HG02981 (cell line): ENCODE results near the gene ZMYND12.

Experiments
- ATAC-seq: cut with Tn5 transposase; IDR thresholded peaks from one replicate; pipeline ENCODE4 v1.9.1; 2021; ENCODE audit warnings: mild to moderate bottlenecking, moderate library complexity; ENCODE audit not compliant: unreplicated experiment

Gene ZMYND12

GRCh38 chr1:42449256-42449655 is 6.6 kb downstream of the ZMYND12 start:
- ATAC-seq = no peak

DNA sequence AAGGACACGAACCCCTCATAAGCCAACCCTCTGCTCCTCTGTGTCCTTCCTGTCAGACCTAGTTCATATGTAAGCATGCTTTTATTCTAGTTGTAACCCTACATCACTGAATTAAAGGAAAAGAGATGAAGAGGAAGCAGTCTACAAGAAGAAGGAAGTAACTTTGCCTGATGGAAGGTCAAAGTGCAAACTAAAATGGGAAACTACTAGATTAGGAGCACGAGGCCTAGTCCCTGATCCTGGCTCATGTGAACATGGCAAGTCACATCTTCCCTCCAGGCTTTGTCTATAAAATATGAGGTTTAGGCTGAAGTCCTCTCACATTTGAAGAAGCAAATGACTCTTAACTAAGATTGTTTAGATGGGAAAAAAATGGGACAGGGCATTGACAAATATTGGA is 13.2 kb downstream of the ZMYND12 start:
- no peak for ATAC-seq

GRCh38 chr1:42439940-42440339 is 15.9 kb downstream of the ZMYND12 start:
- no peak for ATAC-seq

DNA sequence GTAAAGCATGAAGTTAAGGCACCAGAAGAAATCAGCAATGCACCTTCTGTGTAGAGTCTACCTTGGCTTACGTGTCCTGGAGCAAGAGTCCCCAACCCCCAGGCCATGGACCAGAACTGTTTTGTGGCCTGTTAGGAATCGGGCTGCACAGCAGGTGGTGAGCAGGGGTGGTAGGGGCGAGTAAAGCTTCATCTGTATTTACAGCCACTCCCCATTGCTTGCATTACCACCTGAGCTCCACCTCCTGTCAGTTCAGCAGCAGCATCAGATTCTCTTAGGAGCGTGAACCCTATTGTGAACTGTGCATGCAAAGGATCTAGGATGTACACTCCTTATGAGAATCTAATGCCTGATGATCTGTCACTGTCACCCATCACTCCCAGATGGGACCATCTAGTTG is 21.5 kb downstream of the ZMYND12 start:
- no peak for ATAC-seq

GRCh38 chr1:42433369-42433768 is 22.5 kb downstream of the ZMYND12 start:
- no peak for ATAC-seq

GRCh38 chr1:42432714-42433113 is 23.1 kb downstream of the ZMYND12 start:
- ATAC-seq = no peak

DNA sequence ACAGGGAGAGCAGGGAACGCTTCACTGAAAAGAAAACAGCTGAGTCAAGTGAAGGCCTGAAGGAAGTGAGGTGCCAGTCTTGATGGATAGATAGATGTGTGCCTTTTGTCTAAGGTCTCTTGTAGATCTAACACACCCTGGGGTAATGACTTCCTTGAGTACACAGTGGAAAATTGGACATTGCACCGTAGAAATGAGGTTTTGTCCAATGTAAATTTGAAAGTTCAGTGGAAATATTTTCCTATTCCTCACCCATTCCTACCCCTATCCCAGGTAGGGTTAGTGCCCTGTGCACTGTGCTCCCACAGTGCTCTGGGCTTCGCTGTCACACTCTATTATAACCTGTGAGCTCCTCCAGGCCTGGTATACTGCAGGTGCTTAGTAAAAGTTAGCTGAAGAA is 24.3 kb downstream of the ZMYND12 start:
- ATAC-seq = no peak

GRCh38 chr1:42430286-42431135 is 25.3 kb downstream of the ZMYND12 start:
- no peak for ATAC-seq

- ATAC-seq = no peak
These were observed 26.2 kb downstream of the ZMYND12 start for GRCh38 chr1:42429603-42430002.

DNA sequence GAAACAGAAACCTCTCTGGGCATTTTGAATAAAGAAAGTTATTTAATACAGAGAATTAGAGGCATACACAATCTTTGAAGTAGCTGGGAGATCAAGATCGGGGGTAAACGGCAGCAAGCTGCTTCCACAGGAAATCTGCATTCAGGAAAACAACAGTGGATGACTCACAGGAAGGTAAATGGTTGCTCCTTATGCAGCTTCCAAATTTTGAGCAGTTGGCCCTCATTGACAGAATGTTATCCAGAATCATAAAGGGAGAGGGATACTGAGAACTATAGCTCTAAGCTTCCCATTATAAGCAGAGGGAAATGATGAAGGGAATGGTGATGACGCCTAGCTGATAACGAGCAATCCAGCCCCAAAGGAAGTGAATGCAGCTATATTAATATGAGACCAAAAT is 28.6 kb downstream of the ZMYND12 start:
- no peak for ATAC-seq

GRCh38 chr1:42424201-42424600 is 31.6 kb downstream of the ZMYND12 start:
- ATAC-seq = no peak

GRCh38 chr1:42423681-42424080 is 32.1 kb downstream of the ZMYND12 start:
- ATAC-seq = no peak

GRCh38 chr1:42422737-42423136 is 33.1 kb downstream of the ZMYND12 start:
- no peak for ATAC-seq

DNA sequence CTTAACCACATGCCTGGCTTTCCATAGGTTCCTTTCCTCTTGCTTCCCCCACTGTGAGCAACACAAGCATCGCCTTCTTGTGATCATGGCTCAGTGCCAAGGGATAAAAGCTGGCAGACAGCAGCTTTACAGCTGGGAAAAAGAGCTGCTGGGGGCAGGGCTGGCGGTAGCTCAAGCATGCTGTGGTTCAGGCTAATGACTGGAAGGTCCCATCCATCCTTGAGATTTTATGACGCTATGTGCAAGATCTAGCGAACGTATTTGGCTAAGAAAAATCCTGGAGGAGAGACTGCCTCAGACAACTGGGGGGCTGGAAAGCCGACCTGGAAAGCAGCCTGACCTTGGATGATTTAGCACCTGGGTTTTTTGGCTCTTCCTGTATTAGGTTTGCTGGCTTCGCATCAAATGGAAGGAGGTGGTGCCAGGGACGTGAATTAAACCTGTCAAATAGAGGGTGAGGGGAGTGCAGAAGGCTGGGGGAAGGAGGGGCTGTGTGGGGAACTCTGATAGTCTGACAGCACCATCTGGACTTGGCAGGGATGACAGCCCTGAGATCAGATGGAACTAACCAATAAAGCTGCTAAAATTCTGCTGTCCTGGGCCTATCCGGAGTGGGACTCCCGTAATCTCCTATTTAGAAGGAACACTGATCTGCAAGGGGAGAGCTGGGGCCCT is 34.8 kb downstream of the ZMYND12 start:
- no peak for ATAC-seq

DNA sequence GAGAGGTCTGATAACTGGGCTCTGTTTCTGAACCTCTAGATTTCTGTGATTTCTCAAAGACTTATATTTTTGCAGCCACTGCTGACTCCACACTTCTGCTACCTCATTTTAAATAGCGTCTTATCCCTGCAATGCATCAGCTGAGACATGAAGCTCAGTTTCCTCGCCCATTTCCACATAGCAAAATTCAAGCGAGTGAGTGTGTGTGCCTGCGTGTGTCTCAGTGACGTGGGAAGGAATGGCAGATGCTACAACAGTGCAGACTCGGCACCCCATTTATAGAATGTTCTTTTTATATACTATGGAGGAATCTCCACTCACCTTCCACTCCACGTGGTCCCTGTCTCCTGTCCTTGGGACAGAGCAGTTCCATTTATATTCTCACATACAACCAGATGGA is 35.7 kb downstream of the ZMYND12 start:
- ATAC-seq = no peak

- ATAC-seq = no peak
These were observed 36.5 kb downstream of the ZMYND12 start for GRCh38 chr1:42419126-42419821.

GRCh38 chr1:42418516-42418915 is 37.3 kb downstream of the ZMYND12 start:
- ATAC-seq = no peak

DNA sequence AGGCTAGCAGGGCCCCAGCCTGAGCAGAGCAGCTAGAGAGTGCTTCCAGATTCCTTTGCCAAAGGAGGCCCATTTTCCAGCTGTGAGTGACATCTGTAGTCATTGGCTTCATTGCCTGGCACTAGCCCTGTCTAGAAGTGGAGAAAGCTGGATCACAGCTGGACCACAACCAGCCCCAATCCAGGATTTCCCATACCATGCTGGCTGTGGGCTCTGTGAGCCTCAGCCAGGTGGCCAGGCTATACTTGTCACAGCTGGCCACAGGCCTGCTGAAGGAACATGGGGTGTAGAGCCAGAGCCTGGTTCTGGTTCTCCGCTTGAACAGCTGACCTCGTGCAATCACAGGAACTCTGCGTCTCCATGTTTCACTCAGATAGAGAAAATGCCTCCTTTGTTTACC is 38.7 kb downstream of the ZMYND12 start:
- no peak for ATAC-seq

- no peak for ATAC-seq
These were observed 41.0 kb downstream of the ZMYND12 start for GRCh38 chr1:42414551-42415496.

DNA sequence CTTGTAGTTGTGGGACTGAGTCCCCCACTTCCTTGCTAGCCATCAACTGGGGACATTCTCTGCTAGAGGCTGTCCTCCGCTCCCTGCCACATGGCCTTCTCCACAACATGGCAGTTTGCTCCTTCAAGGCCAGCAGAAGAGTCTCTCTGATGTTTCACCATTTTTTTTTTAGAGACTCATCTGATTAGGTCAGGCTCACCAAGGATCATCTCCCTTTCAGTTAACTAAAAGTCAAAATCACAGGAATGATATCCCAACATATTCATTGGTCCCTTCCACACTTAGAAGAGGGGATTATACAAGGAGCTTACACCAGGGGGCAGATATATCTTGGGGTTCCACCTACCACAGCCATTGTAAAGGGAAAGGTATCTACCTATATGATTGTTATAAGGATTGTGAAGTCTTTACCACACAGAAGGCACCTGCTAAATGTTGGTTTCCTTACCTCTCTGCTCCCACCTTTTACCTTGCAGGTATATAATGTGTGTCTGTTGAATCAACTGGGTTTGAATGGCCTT is 51.9 kb downstream of the ZMYND12 start:
- ATAC-seq = no peak
